Uterus (tissue), 4 donors: Measurements from ENCODE around the gene CERS1. TPM values are rescaled to one million over a fixed set of nuclear protein-coding genes. Genes with fewer than 3 reads are reported as not detected.

Source experiments
- DNase-seq, 2 donors: peaks; one replicate each; pipeline ENCODE4 v3.0.0-alpha.2; 2019 to 2020
- H3K27ac ChIP-seq, 2 donors: fragments of 200-600 bp; sonication (generic); 1 replicate in 1 of 2; 2 replicates in 1 of 2; pipeline ENCODE4 v1.5.1; 2016 to 2018
- H3K27me3 ChIP-seq, 2 donors: fragments of 200-600 bp; sonication (generic); one replicate each; pipeline ENCODE4 v1.5.1; 2018 to 2019; ENCODE audit warnings: control low read depth in 1 of 2
- H3K36me3 ChIP-seq, 2 donors: fragments of 200-600 bp; sonication (generic); one replicate each; pipeline ENCODE4 v1.5.1; 2019; ENCODE audit warnings: control low read depth in 1 of 2
- H3K4me1 ChIP-seq, 2 donors: fragments of 200-600 bp; sonication (generic); one replicate each; pipeline ENCODE4 v1.5.1; 2018 to 2019; ENCODE audit warnings: control low read depth in 1 of 2
- H3K4me3 ChIP-seq, 2 donors: fragments of 200-600 bp; sonication (generic); 1 replicate in 1 of 2; 2 replicates in 1 of 2; pipeline ENCODE4 v1.5.1; 2018 to 2019; ENCODE audit warnings: mild to moderate bottlenecking in 1 of 2
- H3K9me3 ChIP-seq, 2 donors: fragments of 200-600 bp; sonication (generic); one replicate each; pipeline ENCODE4 v1.5.1; 2019; ENCODE audit warnings: control low read depth in 1 of 2
- POLR2A ChIP-seq, 2 donors: fragments of 450-650 bp; IDR thresholded peaks; one replicate each; pipeline ENCODE4 v1.6.1; 2016; ENCODE audit warnings: antibody characterized with exemption in 2 of 2, mild to moderate bottlenecking in 1 of 2, moderate library complexity in 1 of 2
- intact Hi-C: fragments of 100-400 bp; cut with DNase I; formaldehyde crosslinking; loops from one replicate; pipeline ENCODE4 v1.15.1; 2023; ENCODE audit warnings: low total_unique reads
- total RNA-seq, 4 donors: library from RNA; depleted of rRNA in 3 of 4; stranded (reverse); fragments of >200 nt in 3 of 4; gene quantifications; one replicate each; pipeline versions ENCODE4 v1.1.0 to v1.2.4, GENCODE V29; 2014 to 2023
- TF ChIP-seq, protein P1 (sequence below), 4 experiments: fragments of 200-600 bp in 2 of 4; fragments of 450-650 bp in 2 of 4; sonication (generic) in 2 of 4; IDR thresholded peaks; one replicate each; pipeline ENCODE4 v1.5.1; 2016 to 2019; ENCODE audit warnings: antibody characterized with exemption in 4 of 4, mild to moderate bottlenecking in 2 of 4, moderate library complexity in 1 of 4
- donor health status: DM: yes; HTN: yes; CAD: no.

The CERS1 gene
- total RNA-seq, 4 donors from 2014 or later: 0.30 to 4.9 TPM; not detected in 2

DNA sequence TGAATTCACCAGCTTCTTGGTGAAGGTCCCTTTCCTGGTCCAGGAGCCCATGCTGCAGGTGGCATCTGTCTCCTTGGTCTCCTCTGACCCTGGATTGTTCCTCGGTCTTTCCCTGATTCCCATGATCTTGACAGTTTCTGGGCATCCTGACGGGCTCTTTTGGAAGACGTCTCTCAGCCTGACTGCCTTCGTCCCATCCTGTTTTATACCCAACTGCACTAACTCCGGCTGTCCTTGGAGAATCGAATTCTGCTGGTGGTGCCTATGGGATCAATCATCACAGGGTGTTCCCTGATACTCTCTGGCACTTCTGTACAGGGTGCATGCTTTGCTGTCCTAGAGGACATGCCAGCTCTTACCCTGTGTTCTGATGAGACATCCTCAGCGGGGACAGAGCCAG lies 19.1 kb downstream of the CERS1 start:
- no peaks in the 10 kb centered on the region for H3K27me3 ChIP-seq
- H3K4me1 ChIP-seq: no peaks in the 10 kb centered on the region
- no peak overlapping the region for H3K4me3 ChIP-seq
- TF ChIP-seq, protein P1, sequence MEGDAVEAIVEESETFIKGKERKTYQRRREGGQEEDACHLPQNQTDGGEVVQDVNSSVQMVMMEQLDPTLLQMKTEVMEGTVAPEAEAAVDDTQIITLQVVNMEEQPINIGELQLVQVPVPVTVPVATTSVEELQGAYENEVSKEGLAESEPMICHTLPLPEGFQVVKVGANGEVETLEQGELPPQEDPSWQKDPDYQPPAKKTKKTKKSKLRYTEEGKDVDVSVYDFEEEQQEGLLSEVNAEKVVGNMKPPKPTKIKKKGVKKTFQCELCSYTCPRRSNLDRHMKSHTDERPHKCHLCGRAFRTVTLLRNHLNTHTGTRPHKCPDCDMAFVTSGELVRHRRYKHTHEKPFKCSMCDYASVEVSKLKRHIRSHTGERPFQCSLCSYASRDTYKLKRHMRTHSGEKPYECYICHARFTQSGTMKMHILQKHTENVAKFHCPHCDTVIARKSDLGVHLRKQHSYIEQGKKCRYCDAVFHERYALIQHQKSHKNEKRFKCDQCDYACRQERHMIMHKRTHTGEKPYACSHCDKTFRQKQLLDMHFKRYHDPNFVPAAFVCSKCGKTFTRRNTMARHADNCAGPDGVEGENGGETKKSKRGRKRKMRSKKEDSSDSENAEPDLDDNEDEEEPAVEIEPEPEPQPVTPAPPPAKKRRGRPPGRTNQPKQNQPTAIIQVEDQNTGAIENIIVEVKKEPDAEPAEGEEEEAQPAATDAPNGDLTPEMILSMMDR (IDR thresholded peaks at IDR 0.05): no peak
- no peak for TF ChIP-seq POLR2A (IDR thresholded peaks at IDR 0.05)
- no peak for DNase-seq
- intact Hi-C loops: no loop called here
- H3K27ac ChIP-seq: no peak overlapping the region
- H3K9me3 ChIP-seq: no peaks in the 10 kb centered on the region
- H3K36me3 ChIP-seq: no peaks in the 10 kb centered on the region

- no peaks in the 10 kb centered on the region for H3K4me1 ChIP-seq
- no peak for TF ChIP-seq POLR2A (IDR thresholded peaks at IDR 0.05)
- TF ChIP-seq, protein P1 (IDR thresholded peaks at IDR 0.05): no peak
- no peaks in the 10 kb centered on the region for H3K36me3 ChIP-seq
- no peaks in the 10 kb centered on the region for H3K27me3 ChIP-seq
- no peaks in the 10 kb centered on the region for H3K9me3 ChIP-seq
- no peak overlapping the region for H3K4me3 ChIP-seq
- no peak overlapping the region for H3K27ac ChIP-seq
- intact Hi-C loops: no loop called here
- no peak for DNase-seq
Measured at GRCh38 chr19:18875726-18876125, 20.2 kb downstream of the CERS1 start.

- Histone ChIP-seq H3K4me1 (no peaks in the 10 kb centered on the region), H3K27me3 (no peaks in the 10 kb centered on the region), H3K4me3 (no peak overlapping the region), H3K9me3 (no peaks in the 10 kb centered on the region), H3K27ac (no peak overlapping the region), H3K36me3 (no peaks in the 10 kb centered on the region)
- TF ChIP-seq POLR2A (IDR thresholded peaks at IDR 0.05): no peak
- TF ChIP-seq, protein P1 (IDR thresholded peaks at IDR 0.05): no peak
- intact Hi-C loops: no loop called here
- DNase-seq: no peak
Measured at GRCh38 chr19:18871543-18871942, 24.4 kb downstream of the CERS1 start.

DNA sequence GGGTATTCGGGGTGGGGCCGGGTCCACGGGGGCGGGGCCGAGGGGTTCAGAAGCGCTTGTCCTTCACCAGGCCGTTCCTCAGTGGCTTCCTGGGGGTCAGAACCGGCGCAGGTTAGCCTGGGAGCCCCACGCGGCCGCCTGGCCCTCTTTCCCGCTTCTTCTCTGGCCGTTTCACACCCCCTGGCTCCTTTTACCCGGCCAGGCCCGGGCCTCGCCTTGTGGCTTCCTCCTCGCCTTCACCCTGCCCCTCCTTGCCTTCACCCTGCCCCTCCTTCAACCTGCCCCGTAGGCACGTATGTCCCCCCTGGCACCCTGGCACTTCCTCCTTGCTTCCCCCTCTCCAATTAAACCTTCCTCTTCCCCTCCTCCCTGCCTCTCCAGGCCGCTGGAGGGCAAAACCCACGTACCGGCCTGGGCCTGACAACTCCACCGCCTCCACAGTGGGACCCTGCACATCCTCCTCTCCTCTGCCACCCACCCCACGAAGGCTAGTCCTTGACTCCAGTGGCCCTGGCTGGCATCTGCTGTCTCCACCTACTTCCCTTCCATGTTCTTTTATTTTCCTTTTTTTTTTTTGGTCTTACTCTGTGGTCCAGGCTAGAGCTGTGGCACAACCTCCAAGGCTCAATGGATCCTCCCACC lies 25.3 kb downstream of the CERS1 start:
- no peak overlapping the region for H3K27ac ChIP-seq
- DNase-seq: no peak
- H3K4me1 ChIP-seq: no peaks in the 10 kb centered on the region
- intact Hi-C loops: no loop called here
- H3K36me3 ChIP-seq: no peaks in the 10 kb centered on the region
- H3K9me3 ChIP-seq: no peaks in the 10 kb centered on the region
- TF ChIP-seq, protein P1 (IDR thresholded peaks at IDR 0.05): no peak
- no peak for TF ChIP-seq POLR2A (IDR thresholded peaks at IDR 0.05)
- H3K27me3 ChIP-seq: no peaks in the 10 kb centered on the region
- H3K4me3 ChIP-seq: no peak overlapping the region

DNA sequence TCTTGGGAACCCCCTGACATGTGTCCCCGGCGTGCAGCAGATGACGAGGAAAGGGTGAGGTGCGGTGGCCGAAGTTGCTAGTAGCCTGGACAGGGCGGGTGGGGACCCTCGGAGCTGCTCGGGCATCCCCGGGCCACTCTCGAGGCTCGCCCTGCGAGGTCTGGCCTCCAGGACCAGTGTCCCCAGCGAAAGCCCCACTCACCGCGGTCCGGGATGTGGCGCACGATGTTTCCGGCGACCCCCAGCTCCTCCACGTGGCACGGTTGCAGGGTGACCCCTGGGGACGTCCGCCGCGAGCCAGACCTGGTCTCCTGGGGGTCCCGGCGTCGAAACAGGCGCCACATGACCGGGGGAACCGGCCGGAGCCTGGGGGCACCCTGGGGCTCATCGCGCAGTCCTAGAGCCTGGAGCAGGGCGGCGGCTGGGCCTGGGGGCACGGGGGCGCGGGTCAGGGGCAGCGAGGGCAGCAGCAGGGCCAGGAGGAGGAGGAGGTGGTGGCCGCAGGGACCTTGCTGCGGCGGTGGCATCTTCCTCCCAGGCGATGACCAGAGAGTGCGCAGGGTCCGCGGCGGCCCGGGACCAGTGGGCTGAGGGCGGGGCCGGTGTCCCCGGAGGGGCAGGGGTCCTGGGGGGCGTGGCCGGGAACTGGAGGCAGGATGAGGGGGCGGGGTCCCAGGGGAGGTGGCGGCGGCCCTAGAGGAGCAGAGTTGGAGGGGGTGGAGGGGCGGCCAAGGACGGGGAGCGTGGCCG lies 26.0 kb downstream of the CERS1 start:
- H3K36me3 ChIP-seq: no peaks in the 10 kb centered on the region
- intact Hi-C loops: no loop called here

More for the DNA sequence above, 26.0 kb downstream of the CERS1 start:
- Histone ChIP-seq H3K27ac (no peak overlapping the region), H3K27me3 (no peaks in the 10 kb centered on the region), H3K4me1 (no peaks in the 10 kb centered on the region), H3K4me3 (no peak overlapping the region), H3K9me3 (no peaks in the 10 kb centered on the region)
- TF ChIP-seq, protein P1 (IDR thresholded peaks at IDR 0.05): no peak
- no peak for TF ChIP-seq POLR2A (IDR thresholded peaks at IDR 0.05)
- DNase-seq: no peak
